OCI-LY1 (cell line): ENCODE measurements around the gene RAD51B.
A peak's percentile ranks its signal among the peaks of the same experiment; 100 is the strongest.

Experiments used
- H2AFZ ChIP-seq: fragments of 200-600 bp; sonication (generic), shearing (Covaris generic); 2 replicates; pipeline ENCODE4 v1.6.0; 2014; ENCODE audit warnings: antibody characterized with exemption, mild to moderate bottlenecking, low read length
- H3F3A ChIP-seq: fragments of 200-600 bp; sonication (generic), shearing (Covaris generic); 2 replicates; pipeline ENCODE4 v1.6.0; 2014; ENCODE audit warnings: mild to moderate bottlenecking, antibody characterized with exemption, low read length, moderate library complexity; ENCODE audit not compliant: insufficient read depth
- H3K27ac ChIP-seq: fragments of 200-600 bp; sonication (generic); 2 replicates; pipeline ENCODE4 v1.5.1; 2014; ENCODE audit warnings: low read length, mixed run types, mild to moderate bottlenecking, low read depth; ENCODE audit not compliant: poor library complexity, severe bottlenecking
- H3K27me3 ChIP-seq: fragments of 200-600 bp; sonication (generic); 2 replicates; pipeline ENCODE4 v1.6.0; 2014; ENCODE audit warnings: antibody characterized with exemption, mild to moderate bottlenecking, low read length, moderate library complexity; ENCODE audit not compliant: insufficient read depth
- H3K36me3 ChIP-seq: fragments of 200-600 bp; sonication (generic); 2 replicates; pipeline ENCODE4 v1.6.1; 2014; ENCODE audit warnings: mild to moderate bottlenecking, antibody characterized with exemption, low read length, moderate library complexity, mixed read lengths; ENCODE audit not compliant: insufficient read depth
- H3K4me1 ChIP-seq: fragments of 200-600 bp; sonication (generic); 2 replicates; pipeline ENCODE4 v1.5.1; 2014; ENCODE audit warnings: mild to moderate bottlenecking, low read length, moderate library complexity; ENCODE audit not compliant: insufficient read depth, severe bottlenecking
- H3K4me2 ChIP-seq: fragments of 200-600 bp; sonication (generic), shearing (Covaris generic); 2 replicates; pipeline ENCODE4 v1.6.1; 2014; ENCODE audit warnings: low read length
- H3K4me3 ChIP-seq: fragments of 200-600 bp; sonication (generic); 2 replicates; pipeline ENCODE4 v1.5.1; 2014; ENCODE audit warnings: low read length, low read depth, mild to moderate bottlenecking, mixed read lengths; ENCODE audit not compliant: poor library complexity, severe bottlenecking
- H3K79me2 ChIP-seq: fragments of 200-600 bp; shearing (Covaris generic); 2 replicates; pipeline ENCODE4 v1.6.1; 2016; ENCODE audit warnings: mixed run types, low read length, mixed read lengths; ENCODE audit not compliant: insufficient read depth
- H3K9ac ChIP-seq: fragments of 200-600 bp; sonication (generic), shearing (Covaris generic); 2 replicates; pipeline ENCODE4 v1.6.1; 2014; ENCODE audit warnings: mild to moderate bottlenecking, low read length, mixed read lengths
- H3K9me2 ChIP-seq: fragments of 200-600 bp; sonication (generic), shearing (Covaris generic); 2 replicates; pipeline ENCODE4 v1.6.1; 2014; ENCODE audit warnings: low read depth, mild to moderate bottlenecking, low read length, mixed read lengths
- H3K9me3 ChIP-seq: fragments of 200-600 bp; shearing (Covaris generic); 2 replicates; pipeline ENCODE4 v1.6.1; 2014; ENCODE audit warnings: low read length, mixed read lengths
- H4K20me1 ChIP-seq: fragments of 200-600 bp; sonication (generic), shearing (Covaris generic); 2 replicates; pipeline ENCODE4 v1.6.0; 2016; ENCODE audit warnings: mild to moderate bottlenecking, low read length; ENCODE audit not compliant: insufficient read depth
- CTCF ChIP-seq: fragments of 200-600 bp; sonication (generic), shearing (Covaris generic); IDR thresholded peaks from 2 replicates; pipeline ENCODE4 v1.5.1; 2017; ENCODE audit warnings: mild to moderate bottlenecking, antibody characterized with exemption, low read length, moderate library complexity, mixed read lengths
- EZH2 ChIP-seq: fragments of 200-600 bp; sonication (generic), shearing (Covaris generic); IDR thresholded peaks from 2 replicates; pipeline ENCODE4 v1.8.0; 2017; ENCODE audit warnings: borderline replicate concordance, mixed run types, mild to moderate bottlenecking, antibody characterized with exemption, low read length, moderate library complexity, mixed read lengths

Gene RAD51B

DNA sequence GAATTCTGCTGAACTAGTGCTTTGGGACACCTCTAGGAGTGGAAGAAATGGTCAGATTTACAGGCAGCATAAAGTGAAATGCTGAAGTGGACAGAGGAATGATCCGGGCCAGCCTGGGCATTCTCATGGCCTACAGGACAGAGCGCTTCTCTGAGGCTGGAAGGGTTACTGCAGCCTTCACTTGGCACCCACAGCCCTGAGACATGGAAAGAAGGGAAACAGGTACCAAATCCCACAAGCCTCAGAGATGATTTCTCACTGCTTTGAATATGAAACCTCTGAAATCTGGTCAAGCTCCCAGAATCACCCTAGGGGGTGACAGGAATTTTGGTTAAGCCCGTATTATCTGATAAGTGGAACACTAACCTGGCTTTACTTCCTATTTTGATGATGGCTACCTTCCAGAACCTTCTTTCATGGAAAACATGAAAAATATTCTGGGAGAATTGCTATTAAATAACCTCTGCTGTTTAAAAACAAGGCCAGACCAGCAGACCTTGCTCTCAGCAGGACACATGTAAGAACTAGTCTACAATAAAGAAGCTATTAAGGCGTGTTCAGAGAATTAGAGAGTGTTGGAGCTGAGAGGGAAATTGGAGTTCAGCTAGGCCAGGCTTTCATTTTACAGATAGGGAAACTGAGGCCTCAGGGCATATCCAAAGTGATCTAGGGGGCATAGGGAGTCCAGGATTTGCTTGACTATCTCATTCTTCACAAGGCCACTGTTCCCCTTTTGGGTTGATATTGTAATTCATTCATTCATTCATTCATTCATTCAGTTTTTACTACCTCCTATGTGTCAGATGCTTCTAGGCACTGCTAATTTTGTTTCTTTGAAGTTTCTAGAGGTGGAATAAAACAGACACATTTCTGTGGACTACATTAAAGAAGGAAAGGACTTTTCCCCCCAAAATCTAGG is 691.8 kb downstream of the RAD51B start:
- Histone ChIP-seq H3K9me2 (no peaks in the 10 kb centered on the region), H3K36me3 (no peaks in the 10 kb centered on the region), H3K27ac (no peak overlapping the region), H3F3A (0 out of 2 replicates have a peak, but pooled peaks cover 6% of the 10 kb centered on the region), H3K9ac (no peak overlapping the region), H3K4me3 (no peak overlapping the region), H2AFZ (no peak overlapping the region), H3K27me3 (no peaks in the 10 kb centered on the region), H3K9me3 (no peaks in the 10 kb centered on the region), H4K20me1 (no peaks in the 10 kb centered on the region), H3K4me2 (no peak overlapping the region), H3K79me2 (no peaks in the 10 kb centered on the region), H3K4me1 (peaks cover 35% of the 10 kb centered on the region)
- TF ChIP-seq CTCF (no peak), EZH2 (no peak)

- no peaks in the 10 kb centered on the region for H3K27me3 ChIP-seq
- no peaks in the 10 kb centered on the region for H3K9me3 ChIP-seq
- TF ChIP-seq CTCF (no peak), EZH2 (no peak)
- peaks cover 28% of the 10 kb centered on the region for H3K4me1 ChIP-seq
- H3K4me2 ChIP-seq = no peak overlapping the region
- H3K9me2 ChIP-seq = no peaks in the 10 kb centered on the region
- H3K4me3 ChIP-seq = no peak overlapping the region
- no peaks in the 10 kb centered on the region for H3K36me3 ChIP-seq
- H4K20me1 ChIP-seq = no peaks in the 10 kb centered on the region
- H3F3A ChIP-seq = 0 out of 2 replicates have a peak, but pooled peaks cover 3% of the 10 kb centered on the region
- H3K9ac ChIP-seq = no peak overlapping the region
- H3K79me2 ChIP-seq = no peaks in the 10 kb centered on the region
- no peak overlapping the region for H2AFZ ChIP-seq
- H3K27ac ChIP-seq = no peak overlapping the region
Measured at GRCh38 chr14:68512088-68512487, 692.5 kb downstream of the RAD51B start.

GRCh38 chr14:68513137-68513536 is 693.6 kb downstream of the RAD51B start:
- no peak for TF ChIP-seq EZH2
- no peak for TF ChIP-seq CTCF
- H3K4me2 ChIP-seq = peak overlapping the region; percentile 38
- no peaks in the 10 kb centered on the region for H3F3A ChIP-seq
- H3K4me1 ChIP-seq = peaks cover 18% of the 10 kb centered on the region
- H3K79me2 ChIP-seq = no peaks in the 10 kb centered on the region
- H3K9ac ChIP-seq = no peak overlapping the region
- H3K9me2 ChIP-seq = no peaks in the 10 kb centered on the region
- H3K27me3 ChIP-seq = no peaks in the 10 kb centered on the region
- no peaks in the 10 kb centered on the region for H4K20me1 ChIP-seq
- H3K27ac ChIP-seq = peak overlapping the region; percentile 45
- no peaks in the 10 kb centered on the region for H3K36me3 ChIP-seq
- no peak overlapping the region for H2AFZ ChIP-seq
- no peak overlapping the region for H3K4me3 ChIP-seq
- no peaks in the 10 kb centered on the region for H3K9me3 ChIP-seq
